GM12865 (cell line): ENCODE measurements around the gene ARID5B.

Source experiments
- DNase-seq: peaks from one replicate; pipeline ENCODE4 v3.0.0; 2010; ENCODE audit warnings: low read depth
- H3K4me3 ChIP-seq: 2 replicates; pipeline ENCODE4 v1.5.1; 2011; ENCODE audit warnings: mild to moderate bottlenecking, low read depth, low read length, control low read depth
- CTCF ChIP-seq: IDR thresholded peaks from 2 replicates; pipeline ENCODE4 v1.5.1; 2011; ENCODE audit warnings: low read length, control low read depth, low read depth, inconsistent platforms; ENCODE audit not compliant: insufficient read depth; ENCODE audit errors: missing control alignments

The ARID5B gene

DNA sequence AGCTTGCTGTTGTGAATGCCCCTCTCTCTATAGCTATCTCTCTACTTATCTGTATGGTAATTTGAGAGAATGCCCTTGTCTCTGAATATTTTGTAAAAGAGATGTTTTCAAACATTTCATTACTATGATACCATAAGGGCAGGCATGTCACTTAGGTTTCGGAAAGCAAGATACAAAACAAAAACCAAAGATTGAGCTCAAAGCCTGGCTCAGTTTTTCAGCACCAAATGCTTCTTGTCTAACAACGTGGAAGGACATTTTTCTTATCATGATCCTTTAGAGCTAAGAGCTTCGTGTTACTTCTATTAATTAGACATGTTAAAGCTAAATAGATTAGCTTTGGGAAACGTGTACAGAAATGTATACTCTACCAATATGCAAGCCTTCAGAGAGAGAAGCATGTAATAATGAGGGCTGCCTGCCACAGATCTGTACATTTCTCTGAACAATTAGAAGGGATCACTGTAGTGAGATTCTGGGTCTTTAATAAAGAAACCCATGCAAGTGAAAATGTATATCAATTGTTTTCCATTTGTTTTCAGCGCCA lies 148.9 kb downstream of the ARID5B start:
- peak; percentile 51 for DNase-seq
- TF ChIP-seq CTCF = no peak
- peak overlapping the region; percentile 71 for H3K4me3 ChIP-seq

GRCh38 chr10:62050893-62051433 lies 149.5 kb downstream of the ARID5B start:
- no peak for TF ChIP-seq CTCF
- peak; percentile 87 for DNase-seq
- H3K4me3 ChIP-seq = peak overlapping the region; percentile 71

DNA sequence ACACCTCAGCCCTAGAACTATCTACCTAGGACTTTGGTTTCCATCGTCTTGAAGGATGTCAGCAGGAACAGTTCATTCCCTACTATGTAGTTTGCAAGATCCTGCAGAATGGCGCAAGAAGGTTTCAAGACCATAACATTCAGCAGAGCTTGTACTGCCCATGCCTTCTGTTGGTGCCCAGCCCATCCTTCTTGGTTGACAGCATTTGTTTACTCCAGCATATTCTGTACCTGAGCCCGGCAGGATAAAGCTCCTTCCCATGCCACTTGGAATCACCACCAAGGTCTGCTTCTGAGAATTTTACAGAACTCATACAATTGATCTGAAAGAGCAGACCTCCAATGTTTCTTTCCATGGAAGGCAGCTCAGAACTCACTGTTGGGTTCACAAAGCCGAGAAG lies 150.8 kb downstream of the ARID5B start:
- no peak for DNase-seq
- TF ChIP-seq CTCF = no peak
- H3K4me3 ChIP-seq = no peak overlapping the region

GRCh38 chr10:62053860-62054259 lies 152.4 kb downstream of the ARID5B start:
- no peak for TF ChIP-seq CTCF
- DNase-seq = no peak
- peak overlapping the region; percentile 5; the same call in 1 of the 2 replicates for H3K4me3 ChIP-seq

- H3K4me3 ChIP-seq = peak overlapping the region; percentile 34
- no peak for TF ChIP-seq CTCF
Measured at GRCh38 chr10:62054408-62054807, 152.9 kb downstream of the ARID5B start.

GRCh38 chr10:62054830-62055229 lies 153.3 kb downstream of the ARID5B start:
- peak overlapping the region; percentile 34 for H3K4me3 ChIP-seq
- no peak for TF ChIP-seq CTCF
- DNase-seq = peak; percentile 50

More at GRCh38 chr10:62054408-62054807, 152.9 kb downstream of the ARID5B start:
- peak; percentile 39 for DNase-seq

DNA sequence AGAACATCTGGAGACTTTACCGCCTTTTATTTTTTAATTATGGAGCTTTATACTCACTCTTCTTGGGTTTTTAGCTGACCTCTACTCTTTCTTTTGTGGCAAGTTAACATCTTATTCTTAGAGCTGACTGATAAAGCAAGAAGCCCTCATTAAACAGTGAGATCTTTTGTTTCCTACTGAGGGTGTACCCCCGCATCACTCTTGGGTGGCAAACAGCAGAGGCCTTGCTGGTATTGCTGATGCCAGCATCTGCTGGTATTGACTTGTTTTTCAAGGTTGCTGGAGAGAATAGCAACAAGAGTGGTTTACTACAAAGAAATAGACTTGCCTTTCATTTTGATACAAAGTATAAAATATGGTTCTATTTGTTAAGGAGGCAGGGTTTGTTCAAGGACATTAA lies 154.7 kb downstream of the ARID5B start:
- no peak for DNase-seq
- TF ChIP-seq CTCF = no peak
- no peak overlapping the region for H3K4me3 ChIP-seq
